Measurements from ENCODE around the gene TICAM1. TPM values are rescaled to one million over a fixed set of nuclear protein-coding genes. Genes with fewer than 3 reads are reported as not detected.

TICAM1 gene
- total RNA-seq, 4 donors from 2014 or later, result 7.5 to 8.3 (median 8.0) TPM

DNA sequence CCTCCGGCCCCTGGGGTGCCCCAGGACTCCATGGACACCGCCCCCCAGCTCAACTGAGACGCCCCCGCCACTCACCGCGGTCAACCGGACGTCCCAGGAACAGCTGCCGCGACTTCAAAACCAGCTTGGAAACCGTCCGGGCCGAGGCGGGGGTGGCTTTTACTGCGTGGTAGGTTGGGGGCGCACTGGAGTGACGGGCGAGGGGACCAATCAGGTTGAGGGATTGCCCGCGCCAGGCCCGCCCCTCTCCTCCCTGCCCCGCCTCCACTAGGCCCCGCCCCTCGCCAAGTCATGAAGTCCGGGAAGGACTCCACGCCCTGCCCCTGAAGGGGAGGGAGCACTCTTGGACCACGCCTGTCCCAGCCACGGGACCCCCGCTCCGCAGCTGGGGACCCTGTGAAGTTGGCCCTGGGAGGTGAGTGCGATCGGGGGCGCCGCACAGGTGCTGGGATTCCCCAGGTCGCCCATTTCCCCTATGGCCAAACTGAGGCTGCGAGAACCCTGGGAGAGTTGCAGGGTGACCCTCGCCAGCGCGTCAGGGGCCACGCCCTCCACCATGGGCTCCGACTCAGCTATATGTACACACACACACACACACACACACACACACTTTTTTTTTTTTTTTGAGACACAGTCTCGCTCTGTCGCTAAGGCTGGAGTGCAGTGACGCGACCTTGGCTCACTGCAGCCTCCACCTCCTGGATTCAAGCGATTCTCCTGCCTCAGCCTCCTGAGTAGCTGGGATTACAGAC is 36.2 kb upstream of the TICAM1 start, which contains the start of gene PLIN3:
Gene PLIN3, minus strand, starts transcription at position 134 of the 752 bp plus-strand sequence. CDS start 6,273 bp downstream, outside the sequence.
- Histone ChIP-seq H3K9me3 (no peaks in the 10 kb centered on the region), H3K4me1 (peaks cover 7 to 39% (median 20%) of the 10 kb centered on the region in 4 donors), H3K27me3 (no peaks in the 10 kb centered on the region), H3K36me3 (peaks cover 0 to 2% (median 0%) of the 10 kb centered on the region in 4 donors), H3K4me3 (peak within 1 kb of the TSS; percentile 70 to 96 (median 74)), H3K27ac (replicated peaks in 1 of 4) (peak within 1 kb of the TSS; percentile 78 to 90 (median 84))
- TF ChIP-seq CTCF (IDR thresholded peaks at IDR 0.05), result no peak
- no peak for TF ChIP-seq EP300 (IDR thresholded peaks at IDR 0.05)
- TF ChIP-seq POLR2AphosphoS5 (IDR thresholded peaks at IDR 0.05), result peak; percentile 65 to 76
- no peak for TF ChIP-seq POLR2A (IDR thresholded peaks at IDR 0.05; ENCODE audit: low read depth)
- 15% methylated on average over 20 of the region's 46 CpGs for WGBS
- intact Hi-C loops (cut with DNase I), result loop anchor here (10.0 kb wide), 1 partner anchor 133 kb away; no protein-coding TSS in a partner anchor
- peak; percentile 100 for DNase-seq (ENCODE audit: extremely low spot score)

DNA sequence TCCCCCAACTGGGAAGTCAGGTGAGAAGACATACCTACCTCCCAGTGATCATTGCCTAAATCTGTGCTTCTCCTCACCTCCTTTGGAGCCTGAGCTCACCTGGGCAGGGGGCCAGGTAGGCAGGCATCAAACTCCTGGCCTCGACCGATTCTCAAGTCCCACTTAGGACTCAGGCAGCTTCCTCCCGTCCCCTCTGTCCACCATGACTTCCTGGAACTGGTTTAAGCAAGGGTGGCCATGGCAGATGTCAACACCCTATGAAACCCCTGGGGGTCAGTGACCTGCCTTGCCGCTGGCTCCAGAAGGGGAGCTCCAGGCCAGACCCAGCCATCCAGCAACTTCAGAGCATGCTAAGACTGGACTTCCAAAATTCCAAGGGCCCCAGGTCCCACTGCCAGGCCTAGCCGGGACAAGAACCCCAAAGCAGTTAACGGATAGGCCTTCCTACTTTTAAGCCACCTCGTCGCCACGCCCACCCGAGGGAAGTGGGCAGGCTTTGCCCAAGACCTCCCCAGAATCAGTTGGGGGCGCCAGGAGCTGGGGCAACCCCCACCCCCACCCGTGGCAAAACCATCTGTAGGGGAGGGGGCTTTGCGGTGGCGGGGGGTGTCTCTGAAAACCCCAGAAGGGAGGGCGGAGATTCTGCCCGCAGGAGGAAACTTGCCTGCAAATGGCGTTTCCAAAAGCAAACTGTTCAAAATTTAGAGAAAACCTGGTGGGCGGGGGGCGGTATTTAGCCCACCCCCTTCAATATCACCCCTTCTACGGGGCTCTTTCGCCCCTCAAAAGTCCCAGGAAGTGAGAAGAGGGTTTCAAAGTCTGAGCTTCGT is 35.3 kb upstream of the TICAM1 start:
- no peak for DNase-seq (ENCODE audit: extremely low spot score)
- 6% methylated on average over 15 of the region's 22 CpGs for WGBS
- peaks cover 0 to 8% (median 3%) of the 10 kb centered on the region in 4 donors for H3K36me3 ChIP-seq
- H3K27me3 ChIP-seq, result no peaks in the 10 kb centered on the region
- peaks cover 7 to 39% (median 18%) of the 10 kb centered on the region in 4 donors for H3K4me1 ChIP-seq
- peak overlapping the region; percentile 78 to 90 (median 84) for H3K27ac ChIP-seq (replicated peaks in 1 of 4)
- intact Hi-C loops (cut with DNase I), result loop anchor here (10.0 kb wide), 1 partner anchor 132 kb away; no protein-coding TSS in a partner anchor
- TF ChIP-seq POLR2AphosphoS5 (IDR thresholded peaks at IDR 0.05) (no peak), CTCF (IDR thresholded peaks at IDR 0.05) (no peak), EP300 (IDR thresholded peaks at IDR 0.05) (no peak), POLR2A (IDR thresholded peaks at IDR 0.05; ENCODE audit: low read depth) (no peak)
- H3K4me3 ChIP-seq, result peak overlapping the region; percentile 70 to 96 (median 74)
- no peaks in the 10 kb centered on the region for H3K9me3 ChIP-seq

DNA sequence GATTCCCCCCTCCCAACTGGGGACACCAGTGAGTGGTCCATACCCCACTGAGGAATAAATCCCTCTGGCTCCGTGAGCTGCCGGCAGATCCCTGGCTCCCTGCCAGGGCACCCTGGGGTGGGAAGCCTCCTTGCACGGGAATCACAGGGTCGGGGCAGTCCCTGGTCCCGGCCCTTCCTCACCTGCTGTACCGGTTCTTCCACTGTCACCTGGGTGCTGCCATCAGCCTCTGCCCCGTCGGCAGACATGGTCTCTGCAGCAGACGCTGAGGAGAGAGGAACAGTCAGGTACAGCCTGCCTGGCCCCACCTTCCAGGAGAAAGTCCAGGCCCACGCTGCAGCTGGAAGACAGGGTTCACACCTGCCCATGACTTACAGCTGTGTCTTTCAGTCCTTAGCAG is 29.6 kb upstream of the TICAM1 start:
- H3K36me3 ChIP-seq, result peaks cover 14 to 62% (median 49%) of the 10 kb centered on the region in 4 donors
- 80% methylated on average over 8 of the region's 10 CpGs for WGBS

More for the DNA sequence above, 29.6 kb upstream of the TICAM1 start:
- no peaks in the 10 kb centered on the region for H3K27me3 ChIP-seq
- peaks cover 0 to 15% (median 1%) of the 10 kb centered on the region in 4 donors for H3K4me1 ChIP-seq
- TF ChIP-seq POLR2A (IDR thresholded peaks at IDR 0.05; ENCODE audit: low read depth) (no peak), CTCF (IDR thresholded peaks at IDR 0.05) (no peak), POLR2AphosphoS5 (IDR thresholded peaks at IDR 0.05) (no peak), EP300 (IDR thresholded peaks at IDR 0.05) (no peak)
- no peak overlapping the region for H3K27ac ChIP-seq (replicated peaks in 1 of 4)
- H3K9me3 ChIP-seq, result no peaks in the 10 kb centered on the region
- intact Hi-C loops (cut with DNase I), result loop anchor here (10.0 kb wide), 1 partner anchor 126 kb away; no protein-coding TSS in a partner anchor
- no peak for DNase-seq (ENCODE audit: extremely low spot score)
- no peak overlapping the region for H3K4me3 ChIP-seq

Measured in esophagus muscularis mucosa (tissue), 4 donors.